Trophoblast cell (in vitro differentiated cells and primary cell): Measurements from ENCODE around the gene PSORS1C1.

Source experiments
- DNase-seq, 2 donors: peaks; one replicate each; pipeline ENCODE4 v3.0.0-alpha.2; 2016
- H2AFZ ChIP-seq: 2 replicates; pipeline ENCODE4 v1.6.1; 2013; ENCODE audit warnings: low read length, moderate library complexity, mild to moderate bottlenecking; ENCODE audit not compliant: insufficient read depth, poor library complexity
- H2AK5ac ChIP-seq: 2 replicates; pipeline ENCODE4 v1.6.1; 2013; ENCODE audit warnings: mild to moderate bottlenecking, low read length
- H2BK120ac ChIP-seq: 2 replicates; pipeline ENCODE4 v1.6.1; 2013; ENCODE audit warnings: low read length, mild to moderate bottlenecking, moderate library complexity; ENCODE audit not compliant: insufficient read depth, poor library complexity
- H2BK12ac ChIP-seq: 2 replicates; pipeline ENCODE4 v1.6.1; 2013; ENCODE audit warnings: mild to moderate bottlenecking, low read length, moderate library complexity
- H2BK5ac ChIP-seq: 2 replicates; pipeline ENCODE4 v1.6.1; 2013; ENCODE audit warnings: low read length, low read depth, moderate library complexity, mild to moderate bottlenecking; ENCODE audit not compliant: poor library complexity
- H3K14ac ChIP-seq: 2 replicates; pipeline ENCODE4 v1.6.1; 2013; ENCODE audit warnings: mild to moderate bottlenecking, low read length
- H3K18ac ChIP-seq: 2 replicates; pipeline ENCODE4 v1.6.1; 2013; ENCODE audit warnings: mild to moderate bottlenecking, low read length
- H3K23ac ChIP-seq: 2 replicates; pipeline ENCODE4 v1.6.1; 2013; ENCODE audit warnings: low read length
- H3K27ac ChIP-seq: 2 replicates; pipeline ENCODE4 v1.5.1; 2013; ENCODE audit warnings: low read depth, mild to moderate bottlenecking, inconsistent platforms, low read length, moderate library complexity
- H3K27me3 ChIP-seq: 2 replicates; pipeline ENCODE4 v1.6.1; 2013; ENCODE audit warnings: inconsistent platforms, mild to moderate bottlenecking, low read length, moderate library complexity; ENCODE audit not compliant: insufficient read depth
- H3K36me3 ChIP-seq, 2 experiments: 1 replicate in 1 of 2; 2 replicates in 1 of 2; pipeline ENCODE4 v1.6.1; 2013; ENCODE audit warnings: low read length in 2 of 2, mild to moderate bottlenecking in 2 of 2, moderate library complexity in 1 of 2; ENCODE audit not compliant: insufficient read depth in 2 of 2, control insufficient read depth in 1 of 2
- H3K4ac ChIP-seq: 2 replicates; pipeline ENCODE4 v1.6.1; 2013; ENCODE audit warnings: low read depth, mild to moderate bottlenecking, low read length, moderate library complexity
- H3K4me1 ChIP-seq, 2 experiments: 1 replicate in 1 of 2; 2 replicates in 1 of 2; pipeline ENCODE4 v1.6.1; 2013; ENCODE audit warnings: low read length in 2 of 2, mild to moderate bottlenecking in 2 of 2, moderate library complexity in 1 of 2; ENCODE audit not compliant: insufficient read depth in 2 of 2, control insufficient read depth in 1 of 2
- H3K4me2 ChIP-seq: 2 replicates; pipeline ENCODE4 v1.6.1; 2013; ENCODE audit warnings: inconsistent platforms, mild to moderate bottlenecking, low read length, moderate library complexity
- H3K4me3 ChIP-seq: 2 replicates; pipeline ENCODE4 v1.5.1; 2013; ENCODE audit warnings: mild to moderate bottlenecking, low read depth, low read length, inconsistent platforms
- H3K79me1 ChIP-seq: one replicate; pipeline ENCODE4 v1.6.1; 2013; ENCODE audit warnings: low read length
- H3K79me2 ChIP-seq: 2 replicates; pipeline ENCODE4 v1.6.1; 2013; ENCODE audit warnings: low read length, mild to moderate bottlenecking; ENCODE audit not compliant: control insufficient read depth, insufficient read depth, poor library complexity
- H3K9ac ChIP-seq: 2 replicates; pipeline ENCODE4 v1.6.1; 2013; ENCODE audit warnings: mild to moderate bottlenecking, low read length
- H3K9me3 ChIP-seq: 2 replicates; pipeline ENCODE4 v1.6.1; 2013; ENCODE audit warnings: low read depth, mild to moderate bottlenecking, control low read depth, inconsistent platforms, low read length; ENCODE audit not compliant: insufficient read depth
- H4K12ac ChIP-seq: 2 replicates; pipeline ENCODE4 v1.6.1; 2013; ENCODE audit warnings: low read depth, mild to moderate bottlenecking, low read length, moderate library complexity
- H4K8ac ChIP-seq: 2 replicates; pipeline ENCODE4 v1.6.1; 2013; ENCODE audit warnings: low read depth, mild to moderate bottlenecking, low read length, moderate library complexity
- H4K91ac ChIP-seq: one replicate; pipeline ENCODE4 v1.6.1; 2013; ENCODE audit warnings: low read depth, mild to moderate bottlenecking, low read length, moderate library complexity
- WGBS: extraction: QIAGEN DNeasy Blood & Tissue Kit; methylation state at CpG from one replicate; pipeline ENCODE4 v1.1.7; 2013; ENCODE audit warnings: missing lambda C conversion rate; ENCODE audit not compliant: insufficient read length, insufficient coverage; ENCODE audit errors: extremely low coverage; 5-methylcytosine and 5-hydroxymethylcytosine counted together

Gene PSORS1C1

DNA sequence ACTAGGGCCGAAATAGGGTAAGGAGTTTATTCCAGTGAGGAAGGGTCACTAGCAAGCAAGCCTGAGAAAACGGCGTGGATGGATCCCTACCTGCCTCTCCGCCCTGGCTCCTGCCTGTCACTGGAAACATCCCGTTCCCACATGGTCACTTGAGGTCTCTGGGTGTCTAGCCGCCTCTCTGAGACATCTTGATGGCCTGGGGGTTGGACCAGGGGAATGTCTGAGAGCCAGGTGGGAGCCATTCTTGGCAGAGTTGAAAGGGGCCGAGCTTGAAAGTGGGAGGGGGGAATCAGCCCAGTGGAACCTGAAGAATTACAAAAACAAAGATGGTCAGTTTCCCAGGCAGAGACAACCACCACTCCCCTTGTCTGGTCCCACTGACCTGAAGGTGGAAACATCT is 42.0 kb downstream of the PSORS1C1 start:
- no peak overlapping the region for H3K23ac ChIP-seq
- no peak overlapping the region for H2BK12ac ChIP-seq
- peaks cover 10 to 13% of the 10 kb centered on the region in 2 experiments for H3K4me1 ChIP-seq
- no peak overlapping the region for H2AK5ac ChIP-seq
- H3K4me3 ChIP-seq = no peak overlapping the region
- no peak overlapping the region for H4K12ac ChIP-seq
- H3K36me3 ChIP-seq = peaks cover 10 to 11% of the 10 kb centered on the region in 2 experiments
- H3K79me2 ChIP-seq = peaks cover 2% of the 10 kb centered on the region
- no peak overlapping the region for H3K9ac ChIP-seq
- no peak overlapping the region for H2BK5ac ChIP-seq
- no peak for DNase-seq
- peaks cover 4% of the 10 kb centered on the region for H3K79me1 ChIP-seq
- H3K9me3 ChIP-seq = no peaks in the 10 kb centered on the region
- no peak overlapping the region for H3K4ac ChIP-seq
- H2AFZ ChIP-seq = no peak overlapping the region
- no CpG with 5 or more reads among the region's 7 CpGs for WGBS
- H2BK120ac ChIP-seq = no peak overlapping the region
- no peak overlapping the region for H3K14ac ChIP-seq
- H3K27me3 ChIP-seq = no peaks in the 10 kb centered on the region
- no peak overlapping the region for H4K8ac ChIP-seq
- H3K18ac ChIP-seq = no peak overlapping the region
- H3K4me2 ChIP-seq = no peak overlapping the region
- H3K27ac ChIP-seq = no peak overlapping the region
- H4K91ac ChIP-seq = no peak overlapping the region

DNA sequence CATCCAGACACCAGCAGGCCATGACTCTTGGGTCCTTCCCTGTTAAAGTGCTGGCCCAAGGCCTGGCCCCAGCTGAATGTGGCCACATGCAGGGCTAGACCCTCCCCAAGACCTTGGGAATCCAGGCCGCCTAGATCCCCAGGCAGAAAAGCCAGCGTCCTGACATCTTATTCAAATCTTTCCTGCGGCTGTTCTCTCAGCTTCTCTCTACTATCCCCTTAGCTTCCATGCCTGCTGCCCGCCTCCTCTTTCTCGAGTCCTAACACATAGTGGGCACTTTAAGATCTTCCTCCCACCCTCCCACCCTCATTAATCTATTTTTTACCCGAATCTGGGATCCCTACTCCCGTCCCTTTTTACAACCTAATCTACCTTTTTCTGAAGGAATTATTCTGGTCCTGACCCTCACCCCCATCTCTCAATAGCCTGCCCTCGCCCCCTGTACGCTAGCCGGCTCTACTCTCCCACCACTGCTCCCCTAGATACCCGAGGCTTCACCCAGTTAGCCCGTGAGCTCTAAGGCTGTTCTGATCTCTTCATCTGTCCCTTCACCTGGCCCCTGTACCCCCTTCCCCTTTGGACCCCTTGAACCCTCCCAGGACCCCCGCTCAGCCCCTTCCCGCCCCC is 43.0 kb downstream of the PSORS1C1 start, which contains the start of gene CCHCR1:
CCHCR1 (minus strand) TSS at position 290 of the 627 bp plus-strand sequence; CDS start at position 88, 202 bp downstream.
- Histone ChIP-seq H3K4me1 (peaks cover 10 to 13% of the 10 kb centered on the region in 2 experiments), H2BK12ac (no peak within 1 kb of the TSS), H4K91ac (peak within 1 kb of the TSS; percentile 51), H3K27me3 (no peaks in the 10 kb centered on the region), H3K9me3 (no peaks in the 10 kb centered on the region), H2AFZ (peak within 1 kb of the TSS; percentile 99), H3K36me3 (peaks cover 12 to 17% of the 10 kb centered on the region in 2 experiments), H3K9ac (peak within 1 kb of the TSS; percentile 95), H3K4ac (no peak within 1 kb of the TSS), H4K12ac (peak within 1 kb of the TSS; percentile 45), H3K18ac (no peak within 1 kb of the TSS), H2BK120ac (no peak within 1 kb of the TSS), H3K23ac (no peak within 1 kb of the TSS), H3K14ac (peak within 1 kb of the TSS; percentile 43), H3K79me1 (peaks cover 4% of the 10 kb centered on the region), H2AK5ac (no peak within 1 kb of the TSS), H3K79me2 (peaks cover 2% of the 10 kb centered on the region), H4K8ac (peak within 1 kb of the TSS; percentile 73), H3K4me2 (peak within 1 kb of the TSS; percentile 92), H3K4me3 (peak within 1 kb of the TSS; percentile 85), H2BK5ac (peak within 1 kb of the TSS; percentile 17), H3K27ac (no peak within 1 kb of the TSS)
- no peak for DNase-seq
- no CpG with 5 or more reads among the region's 14 CpGs for WGBS

DNA sequence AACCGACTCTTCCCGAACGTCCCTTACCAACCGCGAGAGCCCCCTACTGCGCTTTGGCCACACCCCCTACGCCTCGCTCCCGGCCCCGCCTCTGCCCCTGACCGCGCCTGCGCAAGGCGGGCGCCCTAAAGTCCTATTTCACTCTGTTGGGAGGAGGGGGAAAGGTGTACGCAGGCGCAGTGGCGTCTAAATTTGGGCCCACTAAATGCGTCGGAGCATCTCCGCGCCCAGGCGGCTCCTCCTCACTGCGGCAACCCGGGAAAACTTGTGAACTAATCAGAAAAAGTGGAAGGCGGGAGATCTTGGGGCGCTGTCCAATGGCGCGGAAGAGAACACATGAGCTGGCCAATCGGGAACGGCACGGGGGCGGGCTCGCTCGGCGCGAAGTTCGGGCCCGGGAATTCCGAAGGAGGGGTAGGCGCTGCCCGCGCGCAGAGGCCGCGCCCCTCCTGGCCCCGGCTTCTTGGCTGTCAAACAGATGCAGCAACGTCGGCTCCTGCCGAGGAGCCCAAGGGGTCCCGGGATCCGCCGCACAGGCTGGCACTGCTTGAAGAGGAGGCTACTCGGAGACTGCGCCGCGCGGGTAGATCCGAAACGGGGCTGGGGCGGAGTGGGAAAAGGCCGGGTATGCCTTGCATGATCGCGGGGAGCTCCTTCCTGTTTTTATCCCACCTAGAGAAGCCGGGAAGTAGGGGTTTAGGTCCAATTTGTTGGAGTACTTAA is 43.7 kb downstream of the PSORS1C1 start, which contains the start of gene TCF19:
TCF19 (plus strand) TSS at position 450 of the 723 bp plus-strand sequence. CDS start 881 bp downstream, outside the sequence.
- Histone ChIP-seq H3K27ac (no peak within 1 kb of the TSS), H2BK120ac (no peak within 1 kb of the TSS), H4K12ac (peak within 1 kb of the TSS; percentile 45), H3K79me2 (peaks cover 2% of the 10 kb centered on the region), H4K91ac (peak within 1 kb of the TSS; percentile 51), H3K9me3 (no peaks in the 10 kb centered on the region), H3K4ac (no peak within 1 kb of the TSS), H2BK12ac (no peak within 1 kb of the TSS), H3K4me2 (peak within 1 kb of the TSS; percentile 92), H3K23ac (no peak within 1 kb of the TSS), H3K18ac (no peak within 1 kb of the TSS), H3K9ac (peak within 1 kb of the TSS; percentile 95), H3K4me3 (peak within 1 kb of the TSS; percentile 85), H3K14ac (peak within 1 kb of the TSS; percentile 43), H3K27me3 (no peaks in the 10 kb centered on the region), H3K4me1 (peaks cover 10 to 13% of the 10 kb centered on the region in 2 experiments), H2AK5ac (no peak within 1 kb of the TSS), H3K79me1 (peaks cover 4% of the 10 kb centered on the region), H2AFZ (peak within 1 kb of the TSS; percentile 99), H3K36me3 (peaks cover 17 to 19% of the 10 kb centered on the region in 2 experiments), H2BK5ac (peak within 1 kb of the TSS; percentile 17), H4K8ac (peak within 1 kb of the TSS; percentile 73)
- no CpG with 5 or more reads among the region's 65 CpGs for WGBS
- peak; percentile 95 to 99 for DNase-seq

DNA sequence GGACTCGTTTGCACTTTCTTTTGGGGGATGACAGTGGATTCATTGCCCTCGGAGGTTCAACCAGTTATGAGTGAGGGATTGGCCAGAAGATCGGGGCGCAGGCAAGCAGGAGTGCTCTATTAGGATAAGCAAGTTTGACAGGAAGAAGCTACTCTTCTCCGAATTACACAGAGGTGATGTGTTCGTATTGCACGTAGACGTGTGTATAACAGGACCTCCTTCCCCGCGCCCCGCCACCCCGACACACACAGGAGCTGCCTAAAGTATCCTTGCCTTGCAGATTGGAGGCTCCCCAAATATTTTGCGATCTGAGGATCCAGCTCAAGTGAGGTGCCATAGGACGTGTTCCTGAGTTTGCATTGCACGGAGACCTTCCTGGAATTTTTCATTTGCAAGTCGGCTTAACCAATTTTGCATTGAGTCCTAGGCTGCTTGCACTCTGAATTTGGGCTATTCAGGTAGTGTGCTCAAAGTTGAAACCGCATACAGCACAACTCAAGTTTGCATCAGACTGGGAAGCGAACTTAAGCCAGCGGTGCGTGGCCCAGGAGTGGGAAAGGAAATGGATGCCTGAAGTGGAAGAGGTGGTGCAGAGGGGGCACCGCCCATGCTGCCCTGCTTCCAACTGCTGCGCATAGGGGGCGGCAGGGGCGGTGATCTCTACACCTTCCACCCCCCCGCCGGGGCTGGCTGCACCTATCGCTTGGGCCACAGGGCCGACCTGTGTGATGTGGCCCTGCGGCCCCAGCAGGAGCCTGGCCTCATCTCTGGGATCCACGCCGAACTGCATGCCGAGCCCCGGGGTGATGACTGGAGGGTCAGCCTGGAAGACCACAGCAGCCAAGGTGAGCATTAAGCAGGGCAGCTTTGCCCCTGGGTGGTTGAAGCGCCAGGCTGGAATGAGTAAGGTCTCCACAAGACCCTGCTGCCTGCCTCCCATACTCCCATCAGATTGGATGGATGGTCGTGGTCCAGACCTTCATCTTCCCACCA is 44.6 kb downstream of the PSORS1C1 start:
- H3K14ac ChIP-seq = no peak overlapping the region
- H3K27me3 ChIP-seq = no peaks in the 10 kb centered on the region
- peaks cover 10 to 13% of the 10 kb centered on the region in 2 experiments for H3K4me1 ChIP-seq
- no peak overlapping the region for H2AK5ac ChIP-seq
- H4K91ac ChIP-seq = no peak overlapping the region
- peak overlapping the region; percentile 99 for H2AFZ ChIP-seq
- no peaks in the 10 kb centered on the region for H3K9me3 ChIP-seq
- peaks cover 19 to 21% of the 10 kb centered on the region in 2 experiments for H3K36me3 ChIP-seq
- DNase-seq = no peak
- peaks cover 2% of the 10 kb centered on the region for H3K79me2 ChIP-seq
- H3K4me2 ChIP-seq = peak overlapping the region; percentile 92
- H3K9ac ChIP-seq = peak overlapping the region; percentile 69
- no peak overlapping the region for H3K23ac ChIP-seq
- no peak overlapping the region for H2BK12ac ChIP-seq
- no peak overlapping the region for H2BK120ac ChIP-seq
- WGBS = no CpG with 5 or more reads among the region's 35 CpGs
- H3K4me3 ChIP-seq = peak overlapping the region; percentile 85
- H4K8ac ChIP-seq = peak overlapping the region; percentile 64
- H3K27ac ChIP-seq = no peak overlapping the region
- H3K79me1 ChIP-seq = peaks cover 4% of the 10 kb centered on the region
- no peak overlapping the region for H2BK5ac ChIP-seq
- H3K18ac ChIP-seq = no peak overlapping the region
- peak overlapping the region; percentile 51 for H4K12ac ChIP-seq
- no peak overlapping the region for H3K4ac ChIP-seq
